Aorta (tissue), 5 donors: ENCODE measurements around the gene MRPS14. TPM values are rescaled to one million over a fixed set of nuclear protein-coding genes. Genes with fewer than 3 reads are reported as not detected.

ENCODE experiments used
- ATAC-seq: fragments of 200-7000 bp; cut with Tn5 transposase; one replicate; pipeline ENCODE4 v1.9.1; 2022; ENCODE audit warnings: moderate library complexity; ENCODE audit not compliant: low FRiP score
- DNase-seq, 2 donors: peaks; one replicate each; pipeline ENCODE4 v3.0.0-alpha.2; 2020
- H3K27ac ChIP-seq, 2 donors: one replicate each; pipeline ENCODE4 v1.5.1; 2013; ENCODE audit warnings: low read length in 2 of 2, mild to moderate bottlenecking in 2 of 2, moderate library complexity in 2 of 2, control low read depth in 1 of 2, inconsistent platforms in 1 of 2, low read depth in 1 of 2
- H3K27me3 ChIP-seq, 2 donors: one replicate each; pipeline ENCODE4 v1.6.1; 2013; ENCODE audit warnings: control low read depth in 1 of 2, low read length in 1 of 2, mild to moderate bottlenecking in 1 of 2, moderate library complexity in 1 of 2; ENCODE audit not compliant: insufficient read depth in 2 of 2, control insufficient read depth in 1 of 2
- H3K36me3 ChIP-seq, 2 donors: one replicate each; pipeline ENCODE4 v1.6.1; 2013; ENCODE audit warnings: control low read depth in 1 of 2, low read length in 1 of 2, mild to moderate bottlenecking in 1 of 2; ENCODE audit not compliant: insufficient read depth in 2 of 2, control insufficient read depth in 1 of 2
- H3K4me1 ChIP-seq, 2 donors: one replicate each; pipeline ENCODE4 v1.6.1; 2013; ENCODE audit warnings: low read length in 2 of 2, control low read depth in 1 of 2, mild to moderate bottlenecking in 1 of 2, moderate library complexity in 1 of 2; ENCODE audit not compliant: insufficient read depth in 2 of 2, control insufficient read depth in 1 of 2
- H3K4me3 ChIP-seq, 2 donors: one replicate each; pipeline ENCODE4 v1.5.1; 2013; ENCODE audit warnings: low read length in 2 of 2, control low read depth in 1 of 2, mild to moderate bottlenecking in 1 of 2
- H3K9me3 ChIP-seq: one replicate; pipeline ENCODE4 v1.6.1; 2013; ENCODE audit warnings: mild to moderate bottlenecking, low read length; ENCODE audit not compliant: control insufficient read depth
- WGBS, 2 donors: extraction: QIAGEN DNeasy Blood & Tissue Kit; methylation state at CpG; one replicate each; pipeline ENCODE4 v1.1.7; 2013; 5-methylcytosine and 5-hydroxymethylcytosine counted together
- intact Hi-C, 2 donors: fragments of 100-400 bp; cut with DNase I; formaldehyde crosslinking; loops; one replicate each; pipeline versions ENCODE4 v1.14.2 to v1.15.0; 2022
- polyA plus RNA-seq, 2 donors: library from polyadenylated mRNA; stranded (reverse); fragments of 200-250 nt; gene quantifications; one replicate each; pipeline ENCODE4 v1.2.3, GENCODE V29; 2013
- total RNA-seq, 2 donors: library from RNA; stranded (reverse); fragmentation: NEBNext Ultra II Directional; extraction: Animal tissue kit (Norgen Biotek cat#: 25700); gene quantifications; one replicate each; pipeline ENCODE4 v1.2.1, GENCODE V29; 2021
- donor health status: healthy with polysubstance abuse.
- donor health status: Bipolar disorder and iron deficiency.
- donor health status: DM: no; HTN: no; CAD: no.
- donor health status: DM: no; HTN: no; CAD: no.
- donor health status: DM: yes; HTN: yes; CAD: no.

MRPS14 gene
- total and polyA plus RNA-seq, 4 donors, result 21.5 to 28.3 (median 22.3) TPM

- Histone ChIP-seq H3K4me1 (peaks cover 0 to 5% of the 10 kb centered on the region in 2 donors), H3K27ac (no peak overlapping the region), H3K9me3 (no peaks in the 10 kb centered on the region), H3K27me3 (no peaks in the 10 kb centered on the region), H3K4me3 (no peak overlapping the region), H3K36me3 (peaks cover 0 to 2% of the 10 kb centered on the region in 2 donors)
- ATAC-seq, result no peak
- WGBS, 2 donors, result 86 to 95% methylated on average over 1 of the region's 1 CpG
- no peak for DNase-seq
- intact Hi-C loops, result no loop called here
Observed at GRCh38 chr1:174969977-174970376, 53.2 kb downstream of the MRPS14 start.

- no peak for DNase-seq
- Histone ChIP-seq H3K4me3 (no peak overlapping the region), H3K36me3 (no peaks in the 10 kb centered on the region), H3K27me3 (no peaks in the 10 kb centered on the region), H3K4me1 (peaks cover 0 to 7% of the 10 kb centered on the region in 2 donors), H3K9me3 (no peaks in the 10 kb centered on the region), H3K27ac (peak overlapping the region in 1 of 2 donors; percentile 35)
- intact Hi-C loops, result no loop called here
- no peak for ATAC-seq
- 53 to 61% methylated on average over 5 of the region's 5 CpGs for WGBS, 2 donors
Observed at GRCh38 chr1:174968750-174969244, 54.4 kb downstream of the MRPS14 start.

- H3K4me1 ChIP-seq, result peaks cover 0 to 7% of the 10 kb centered on the region in 2 donors
- DNase-seq, result no peak
- intact Hi-C loops, result no loop called here
- H3K27me3 ChIP-seq, result no peaks in the 10 kb centered on the region
- WGBS, 2 donors, result 63 to 68% methylated on average over 4 of the region's 4 CpGs
- no peak overlapping the region for H3K27ac ChIP-seq
- no peaks in the 10 kb centered on the region for H3K36me3 ChIP-seq
- no peaks in the 10 kb centered on the region for H3K9me3 ChIP-seq
- H3K4me3 ChIP-seq, result no peak overlapping the region
- ATAC-seq, result no peak
Observed at GRCh38 chr1:174967845-174968705, 55.1 kb downstream of the MRPS14 start.

GRCh38 chr1:174966008-174966572, 57.1 kb downstream of the MRPS14 start:
- Histone ChIP-seq H3K27ac (no peak overlapping the region), H3K4me1 (peaks cover 0 to 7% of the 10 kb centered on the region in 2 donors), H3K36me3 (no peaks in the 10 kb centered on the region), H3K9me3 (no peaks in the 10 kb centered on the region), H3K4me3 (no peak overlapping the region), H3K27me3 (no peaks in the 10 kb centered on the region)
- intact Hi-C loops, result no loop called here
- ATAC-seq (no peak), DNase-seq (no peak)
- WGBS, 2 donors, result 43 to 65% methylated on average over 1 of the region's 1 CpG

GRCh38 chr1:174965362-174966007, 57.7 kb downstream of the MRPS14 start:
- ATAC-seq, result peak; percentile 71
- no peak overlapping the region for H3K4me3 ChIP-seq

GRCh38 chr1:174964972-174965361, 58.3 kb downstream of the MRPS14 start:
- intact Hi-C loops, result no loop called here
- WGBS, 2 donors, result 57 to 60% methylated on average over 1 of the region's 1 CpG
- H3K4me3 ChIP-seq, result no peak overlapping the region
- DNase-seq (no peak), ATAC-seq (peak; percentile 59)
- no peaks in the 10 kb centered on the region for H3K9me3 ChIP-seq
- no peaks in the 10 kb centered on the region for H3K27me3 ChIP-seq
- peak overlapping the region in 1 of 2 donors; percentile 67 for H3K27ac ChIP-seq
- H3K36me3 ChIP-seq, result no peaks in the 10 kb centered on the region
- peaks cover 0 to 7% of the 10 kb centered on the region in 2 donors for H3K4me1 ChIP-seq

More at GRCh38 chr1:174965362-174966007, 57.7 kb downstream of the MRPS14 start:
- peak in 1 of 2 donors; percentile 61 for DNase-seq
- Histone ChIP-seq H3K27ac (peak overlapping the region; percentile 21 to 67), H3K27me3 (no peaks in the 10 kb centered on the region), H3K4me1 (peaks cover 0 to 7% of the 10 kb centered on the region in 2 donors), H3K9me3 (no peaks in the 10 kb centered on the region), H3K36me3 (no peaks in the 10 kb centered on the region)
- 72 to 74% methylated on average over 3 of the region's 3 CpGs for WGBS, 2 donors
- intact Hi-C loops, result no loop called here

- no peak for DNase-seq
- Histone ChIP-seq H3K4me3 (no peak overlapping the region), H3K9me3 (no peaks in the 10 kb centered on the region), H3K27me3 (no peaks in the 10 kb centered on the region), H3K27ac (peak overlapping the region in 1 of 2 donors; percentile 33), H3K36me3 (no peaks in the 10 kb centered on the region), H3K4me1 (peaks cover 0 to 7% of the 10 kb centered on the region in 2 donors)
- intact Hi-C loops, result no loop called here
- WGBS, 2 donors, result 23 to 30% methylated on average over 6 of the region's 6 CpGs
- peak; percentile 70 for ATAC-seq
Observed at GRCh38 chr1:174964261-174964971, 58.8 kb downstream of the MRPS14 start.

- intact Hi-C loops, result no loop called here
- ATAC-seq (no peak), DNase-seq (no peak)
- no peaks in the 10 kb centered on the region for H3K27me3 ChIP-seq
- WGBS, 2 donors, result 20 to 24% methylated on average over 2 of the region's 2 CpGs
- no peaks in the 10 kb centered on the region for H3K36me3 ChIP-seq
- no peaks in the 10 kb centered on the region for H3K9me3 ChIP-seq
- no peak overlapping the region for H3K4me3 ChIP-seq
- H3K27ac ChIP-seq, result no peak overlapping the region
- H3K4me1 ChIP-seq, result peaks cover 0 to 7% of the 10 kb centered on the region in 2 donors
Observed at GRCh38 chr1:174963529-174964125, 59.6 kb downstream of the MRPS14 start.
